OCI-LY7 (cell line): ENCODE results near the gene GRIP1.

Source experiments
- EZH2phosphoT487 ChIP-seq: fragments of 200-600 bp; sonication (generic); IDR thresholded peaks from 2 replicates; pipeline ENCODE4 v1.6.1; 2018; ENCODE audit warnings: low read depth, borderline replicate concordance, mild to moderate bottlenecking, mixed run types, antibody characterized with exemption, low read length, moderate library complexity, mixed read lengths
- TF ChIP-seq, protein P1 (sequence below): fragments of 200-600 bp; sonication (generic); conservative IDR thresholded peaks from 2 replicates; pipeline ENCODE4 v1.5.1; 2014; ENCODE audit warnings: mild to moderate bottlenecking, antibody characterized with exemption, low read length, moderate library complexity, mixed read lengths

- TF ChIP-seq, protein P1, sequence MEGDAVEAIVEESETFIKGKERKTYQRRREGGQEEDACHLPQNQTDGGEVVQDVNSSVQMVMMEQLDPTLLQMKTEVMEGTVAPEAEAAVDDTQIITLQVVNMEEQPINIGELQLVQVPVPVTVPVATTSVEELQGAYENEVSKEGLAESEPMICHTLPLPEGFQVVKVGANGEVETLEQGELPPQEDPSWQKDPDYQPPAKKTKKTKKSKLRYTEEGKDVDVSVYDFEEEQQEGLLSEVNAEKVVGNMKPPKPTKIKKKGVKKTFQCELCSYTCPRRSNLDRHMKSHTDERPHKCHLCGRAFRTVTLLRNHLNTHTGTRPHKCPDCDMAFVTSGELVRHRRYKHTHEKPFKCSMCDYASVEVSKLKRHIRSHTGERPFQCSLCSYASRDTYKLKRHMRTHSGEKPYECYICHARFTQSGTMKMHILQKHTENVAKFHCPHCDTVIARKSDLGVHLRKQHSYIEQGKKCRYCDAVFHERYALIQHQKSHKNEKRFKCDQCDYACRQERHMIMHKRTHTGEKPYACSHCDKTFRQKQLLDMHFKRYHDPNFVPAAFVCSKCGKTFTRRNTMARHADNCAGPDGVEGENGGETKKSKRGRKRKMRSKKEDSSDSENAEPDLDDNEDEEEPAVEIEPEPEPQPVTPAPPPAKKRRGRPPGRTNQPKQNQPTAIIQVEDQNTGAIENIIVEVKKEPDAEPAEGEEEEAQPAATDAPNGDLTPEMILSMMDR: no peak
- TF ChIP-seq EZH2phosphoT487: no peak
These were observed 78.0 kb downstream of the GRIP1 start for GRCh38 chr12:66600903-66601302.
